Activated CD4-positive, CD25-positive, alpha-beta regulatory T cell treated with anti-CD3 and anti-CD28 coated beads, Interleukin-2, amount 50 U/mL, for 24 hours (primary cell): ENCODE data around the gene FAM163A.

Experiments
- ATAC-seq, 2 donors: fragments of 150-1000 bp; cut with Tn5 transposase; one replicate each; pipeline ENCODE4 v1.10.0; 2021; ENCODE audit warnings: mild to moderate bottlenecking in 1 of 2, moderate library complexity in 1 of 2

FAM163A gene

DNA sequence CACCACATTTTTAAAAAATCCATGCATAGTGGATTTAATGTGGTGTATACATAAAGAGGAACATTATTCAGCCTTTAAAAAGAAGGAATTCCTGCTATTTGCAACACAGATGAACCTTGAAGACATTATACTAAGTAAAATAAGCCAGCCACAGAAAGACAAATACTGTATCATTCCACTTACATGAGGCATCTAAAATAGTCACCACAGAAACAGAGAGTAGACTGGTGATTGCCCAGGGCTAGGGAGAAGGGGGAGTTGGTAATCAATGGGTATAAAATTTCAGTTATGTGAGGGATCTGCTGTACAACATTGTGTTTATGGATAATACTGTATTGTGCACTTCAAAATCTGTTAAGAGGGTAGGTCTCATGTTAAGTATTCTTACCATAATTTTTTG is 10.0 kb downstream of the FAM163A start:
- no peak for ATAC-seq

DNA sequence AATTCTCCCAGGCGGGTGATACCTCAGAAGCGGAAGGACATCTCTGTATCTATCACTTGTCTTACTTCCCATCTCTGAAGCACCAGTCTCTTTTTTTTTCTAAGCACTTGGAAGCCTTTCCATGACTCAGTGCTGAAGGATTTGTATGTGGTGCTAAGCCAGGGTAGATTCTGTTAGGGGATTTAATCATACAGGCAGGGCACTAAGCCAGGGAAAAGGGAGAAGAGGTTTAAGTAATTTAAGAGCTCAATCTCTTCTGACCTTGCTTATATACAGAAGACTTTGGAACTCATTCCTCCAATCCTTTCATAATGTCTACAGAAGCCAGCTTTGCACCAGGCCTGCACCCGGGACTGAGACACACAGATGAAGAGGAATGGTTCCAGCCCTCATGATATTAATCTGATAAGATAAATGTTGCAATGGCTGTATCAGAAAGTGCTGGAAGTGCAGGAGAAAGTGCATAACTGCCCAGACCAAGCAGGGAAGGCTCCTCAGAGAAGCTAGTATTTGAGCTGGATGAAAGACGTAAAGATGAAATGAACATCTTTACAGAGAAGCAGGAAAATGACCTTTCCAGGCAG is 11.0 kb downstream of the FAM163A start:
- ATAC-seq: no peak

DNA sequence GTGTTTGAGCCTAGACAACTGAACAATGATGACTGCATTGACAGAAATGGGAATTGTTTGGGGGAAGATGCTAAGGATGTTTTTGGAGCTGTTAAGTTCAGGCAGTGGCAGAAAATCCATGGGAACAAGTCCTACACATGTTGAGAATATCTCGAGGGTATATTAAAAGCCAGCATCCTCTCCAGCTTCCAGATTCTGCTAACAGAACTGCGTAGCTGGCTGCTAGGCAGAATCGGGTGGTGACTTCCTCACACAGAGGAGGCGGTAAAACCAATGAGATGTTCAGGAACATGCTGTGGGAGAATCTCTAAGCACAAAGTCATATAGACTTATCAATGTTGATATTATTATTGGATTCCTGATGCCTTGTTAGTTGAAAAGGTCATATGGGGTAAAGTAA is 14.8 kb downstream of the FAM163A start:
- no peak for ATAC-seq

DNA sequence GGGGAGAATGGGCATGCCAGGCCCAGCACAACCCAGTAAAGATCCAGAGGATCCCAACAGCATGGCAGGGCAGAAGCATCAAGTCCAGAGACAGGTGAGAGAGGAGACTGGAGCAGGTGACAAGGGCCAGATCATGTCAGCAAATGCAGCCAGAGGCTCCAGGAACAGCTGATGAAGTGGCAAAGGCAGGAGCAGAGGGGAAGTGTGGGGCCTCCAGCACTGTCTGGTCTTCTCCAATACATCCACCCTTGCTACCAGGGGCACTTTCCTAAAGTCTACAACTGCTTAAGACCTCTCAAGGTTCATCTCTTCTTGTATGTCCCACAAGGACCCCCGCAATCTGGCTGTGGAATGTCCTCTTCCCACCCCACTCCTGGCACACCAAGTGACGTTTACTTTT is 17.4 kb downstream of the FAM163A start:
- no peak for ATAC-seq

DNA sequence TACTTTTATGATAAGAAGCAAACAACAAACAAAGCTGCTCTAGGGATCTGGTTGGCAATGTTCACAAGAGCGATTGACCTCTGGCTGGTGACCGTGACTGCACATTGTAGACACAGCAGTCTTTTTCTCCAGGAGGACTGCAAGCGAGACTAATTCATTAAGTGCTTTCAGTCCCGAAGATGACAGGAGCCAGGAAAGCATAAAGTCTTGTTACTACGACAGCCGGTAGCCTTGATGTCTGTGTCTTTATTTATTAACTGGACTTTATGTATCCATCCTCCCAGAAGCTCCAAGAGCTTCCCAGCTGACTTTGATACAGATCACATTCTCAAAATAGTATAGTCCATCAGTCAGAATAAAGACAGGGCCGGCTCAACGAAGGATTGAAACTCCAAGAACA is 18.2 kb downstream of the FAM163A start:
- no peak for ATAC-seq

DNA sequence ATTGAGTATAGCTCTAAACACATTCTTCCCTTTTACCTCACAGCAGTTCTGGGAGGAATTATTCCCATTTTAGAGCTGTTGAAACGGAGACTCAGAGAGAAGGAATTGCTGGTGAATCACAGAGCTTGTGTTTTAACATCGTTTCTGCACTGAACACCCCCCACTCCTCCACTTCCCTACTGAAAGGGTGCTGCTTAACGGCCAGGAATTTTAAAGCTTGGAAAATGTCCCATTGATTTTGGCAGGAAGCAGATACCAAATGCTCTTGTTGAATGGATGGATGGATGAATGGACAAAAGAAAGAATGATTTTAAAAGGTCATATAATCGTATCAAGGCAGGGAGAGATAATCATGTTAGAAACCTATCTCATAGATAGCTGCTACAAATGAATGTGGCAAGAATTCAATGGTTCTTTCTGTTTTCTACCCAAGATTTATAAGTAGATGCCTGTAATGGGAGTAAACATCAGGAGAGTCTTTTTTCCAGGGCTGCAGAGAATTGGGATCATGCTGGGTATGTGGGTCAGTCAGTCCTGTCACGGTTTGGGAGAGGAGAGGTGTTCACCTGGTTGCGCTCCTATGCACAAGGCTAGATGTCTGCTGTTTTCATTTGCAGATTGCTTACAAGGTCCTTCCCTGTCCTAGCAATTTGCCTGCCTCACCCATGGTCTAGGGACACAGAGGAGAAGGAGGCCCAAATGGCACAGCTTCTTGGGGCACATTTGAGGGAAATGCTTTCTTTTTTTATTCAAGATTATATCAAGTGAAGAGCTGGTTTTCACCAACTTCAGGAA is 19.0 kb downstream of the FAM163A start:
- no peak for ATAC-seq

DNA sequence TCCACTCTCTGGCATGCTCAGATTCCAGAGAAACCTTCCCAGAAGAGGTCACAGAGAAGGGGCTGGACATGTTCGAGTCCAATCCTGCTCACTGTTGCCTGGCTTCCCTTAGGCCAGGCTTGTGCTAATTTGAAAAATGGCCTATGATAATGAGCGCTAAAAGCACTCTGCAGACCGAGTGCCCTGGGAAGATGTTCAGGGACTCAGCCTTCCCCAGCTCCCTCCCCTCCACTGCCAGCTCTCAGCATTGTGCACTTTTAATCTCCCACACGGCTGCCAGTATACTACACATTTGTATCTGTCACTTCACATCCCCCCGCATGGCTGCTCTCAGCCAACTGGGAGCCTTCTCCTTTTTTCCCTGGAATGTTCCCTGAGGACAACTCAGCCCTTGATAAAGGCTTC is 24.1 kb downstream of the FAM163A start:
- no peak for ATAC-seq

DNA sequence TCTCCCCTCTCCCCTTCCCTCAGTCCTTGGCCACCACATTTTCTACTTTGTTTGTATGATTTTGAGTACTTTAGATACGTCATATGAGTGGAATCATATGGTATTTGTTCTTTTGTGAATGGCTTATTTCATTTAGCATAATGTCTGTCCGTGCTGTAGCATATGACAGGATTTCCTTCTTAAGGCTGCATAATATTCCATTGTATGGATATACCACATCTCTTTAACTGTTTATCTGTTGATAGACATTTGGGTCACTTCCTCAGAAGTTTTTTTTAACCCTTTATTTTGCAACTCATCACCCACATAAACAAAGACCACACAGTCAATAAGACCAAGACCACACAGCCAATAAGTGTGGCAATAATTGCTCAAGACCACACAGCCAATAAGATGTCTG is 24.9 kb downstream of the FAM163A start:
- ATAC-seq: no peak

DNA sequence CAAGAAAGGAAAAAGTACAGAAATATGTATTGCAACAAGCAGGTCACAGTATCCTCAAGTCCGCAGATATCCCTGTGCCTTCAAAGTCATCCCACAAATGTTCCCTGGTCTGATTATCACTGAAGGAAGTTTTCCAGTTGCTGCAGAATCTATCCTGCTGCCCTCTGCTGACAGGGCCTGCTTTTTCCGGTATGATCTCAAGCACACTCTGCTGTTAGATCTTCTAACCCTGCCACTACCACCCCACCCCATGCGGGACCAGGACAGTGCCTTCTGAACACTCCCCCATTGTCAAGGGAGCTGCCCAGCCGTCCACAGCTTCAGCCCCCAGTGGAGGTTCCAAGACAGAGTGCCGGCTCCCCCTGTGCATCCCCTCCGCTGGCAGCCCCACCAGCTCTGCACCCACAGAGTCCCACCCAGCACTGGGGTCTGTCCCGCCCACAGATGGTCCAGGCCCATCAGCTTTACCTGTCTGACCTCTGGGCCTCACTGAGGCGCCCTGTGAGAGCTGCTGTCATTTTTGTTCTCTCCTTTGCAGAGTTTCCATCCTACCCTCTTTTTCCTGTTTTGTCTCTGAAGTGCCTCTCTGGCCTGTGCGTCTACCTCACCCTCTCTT is 27.9 kb downstream of the FAM163A start:
- ATAC-seq: no peak

DNA sequence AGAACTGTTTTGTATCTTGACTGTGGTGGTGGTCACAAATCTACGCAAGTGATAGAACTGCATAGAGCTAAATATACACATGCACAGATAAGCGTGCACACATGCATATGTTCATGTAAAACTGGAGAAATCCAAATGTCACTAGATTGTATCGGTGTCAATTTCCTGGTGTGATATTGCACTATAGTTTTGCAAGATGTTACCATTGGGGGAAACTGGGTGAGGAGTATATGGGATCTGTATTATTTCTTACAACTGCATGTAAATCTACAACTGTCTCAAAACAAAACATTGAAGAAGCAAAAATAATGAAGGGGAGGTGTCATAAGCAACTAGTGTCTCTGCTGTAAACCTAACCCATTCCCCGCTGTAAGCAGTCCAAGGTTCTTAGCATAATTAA is 30.2 kb downstream of the FAM163A start:
- no peak for ATAC-seq

DNA sequence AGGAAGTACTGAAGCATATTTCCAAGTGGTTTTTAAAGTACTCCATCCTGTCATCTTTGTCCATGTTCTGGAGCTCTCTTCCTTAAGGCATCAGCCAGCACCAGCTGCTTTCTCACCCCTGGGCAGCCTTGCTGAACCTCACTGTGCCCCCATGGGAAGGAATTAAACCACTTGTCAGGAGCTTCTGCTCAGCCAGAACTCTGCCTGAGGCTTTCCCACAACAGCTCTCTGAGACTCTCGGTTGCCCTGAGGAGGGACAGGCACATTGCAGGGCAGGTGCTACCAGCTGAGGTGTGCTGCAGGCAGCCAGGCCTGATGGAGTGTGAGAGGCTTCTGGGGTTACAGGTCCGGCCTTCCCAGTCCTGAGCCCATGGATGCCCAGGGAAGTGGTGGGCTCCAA is 30.9 kb downstream of the FAM163A start:
- no peak for ATAC-seq

DNA sequence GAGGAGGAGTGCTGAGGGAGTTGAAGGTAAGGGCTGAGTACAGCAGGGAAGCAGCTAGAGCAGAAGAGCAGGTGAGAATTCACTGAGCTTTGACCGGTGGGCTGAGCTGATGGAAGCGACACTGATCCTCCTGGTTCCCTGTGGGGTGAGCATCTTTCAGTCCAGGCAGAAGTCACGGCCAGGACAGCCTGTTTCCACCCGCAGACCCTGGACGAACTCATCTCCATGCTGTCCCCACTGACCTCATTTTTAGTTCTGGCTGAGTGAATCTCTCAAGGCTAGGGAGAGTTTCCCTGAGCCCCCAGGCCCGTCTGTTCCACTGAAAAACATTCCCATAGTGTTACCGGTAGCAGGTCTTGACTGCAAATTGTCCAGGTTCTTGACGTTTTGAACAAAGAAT is 31.5 kb downstream of the FAM163A start:
- no peak for ATAC-seq

DNA sequence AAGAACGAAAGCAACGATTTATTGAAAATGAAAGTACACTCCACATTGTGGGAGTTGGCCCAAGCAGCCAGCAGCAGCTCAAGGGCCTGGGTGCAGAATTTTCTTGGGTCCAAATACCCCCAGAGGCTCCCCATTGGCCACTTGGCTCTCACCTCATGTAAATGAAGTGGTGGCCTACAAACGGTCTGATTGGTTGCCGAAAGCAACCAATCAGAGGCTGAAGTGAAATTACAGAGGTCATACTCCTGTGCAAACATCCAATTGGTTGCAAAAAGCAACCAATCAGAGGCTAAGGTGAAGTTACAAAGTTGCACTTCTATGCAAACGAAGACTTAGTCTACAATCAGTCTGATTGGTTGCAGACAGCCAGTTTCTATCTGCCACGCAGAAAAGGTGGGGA is 31.9 kb downstream of the FAM163A start:
- no peak for ATAC-seq

DNA sequence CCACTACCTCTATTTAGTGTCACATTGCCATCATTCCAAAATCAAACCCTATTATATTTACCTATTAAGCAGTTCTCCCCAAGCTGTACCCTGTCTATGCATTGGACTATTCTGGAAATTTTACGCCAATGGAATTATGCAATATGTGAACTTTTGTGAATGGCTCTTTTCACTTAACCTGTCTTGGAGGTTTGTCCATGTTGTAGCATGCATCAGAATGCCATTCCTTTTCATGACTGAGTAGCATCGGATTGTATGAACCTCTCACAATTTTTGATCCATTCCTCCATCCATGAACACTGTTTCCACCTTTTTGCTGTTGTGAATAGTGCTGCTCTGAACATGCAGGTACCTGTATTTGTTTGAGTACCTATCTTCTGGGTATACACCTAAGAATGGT is 33.7 kb downstream of the FAM163A start:
- ATAC-seq: no peak

DNA sequence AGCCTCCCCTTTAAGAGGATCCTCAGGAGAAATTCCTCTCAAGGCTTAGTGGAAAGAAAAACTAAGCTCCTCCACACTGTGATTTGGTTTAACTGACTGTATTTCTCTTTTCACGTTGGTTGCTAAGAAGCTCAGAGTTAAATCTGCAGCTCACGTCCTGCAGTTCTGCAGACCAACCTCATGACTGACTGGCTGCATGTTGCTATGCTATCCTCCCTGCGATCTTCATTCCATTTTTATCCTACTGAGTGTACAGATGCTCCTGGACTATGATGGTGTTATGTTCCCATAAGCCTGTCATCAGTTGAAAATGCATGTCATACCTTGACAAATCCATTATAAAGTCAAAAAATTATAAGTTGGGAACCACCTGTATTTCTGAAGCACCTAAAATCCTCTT is 34.6 kb downstream of the FAM163A start:
- ATAC-seq: no peak

DNA sequence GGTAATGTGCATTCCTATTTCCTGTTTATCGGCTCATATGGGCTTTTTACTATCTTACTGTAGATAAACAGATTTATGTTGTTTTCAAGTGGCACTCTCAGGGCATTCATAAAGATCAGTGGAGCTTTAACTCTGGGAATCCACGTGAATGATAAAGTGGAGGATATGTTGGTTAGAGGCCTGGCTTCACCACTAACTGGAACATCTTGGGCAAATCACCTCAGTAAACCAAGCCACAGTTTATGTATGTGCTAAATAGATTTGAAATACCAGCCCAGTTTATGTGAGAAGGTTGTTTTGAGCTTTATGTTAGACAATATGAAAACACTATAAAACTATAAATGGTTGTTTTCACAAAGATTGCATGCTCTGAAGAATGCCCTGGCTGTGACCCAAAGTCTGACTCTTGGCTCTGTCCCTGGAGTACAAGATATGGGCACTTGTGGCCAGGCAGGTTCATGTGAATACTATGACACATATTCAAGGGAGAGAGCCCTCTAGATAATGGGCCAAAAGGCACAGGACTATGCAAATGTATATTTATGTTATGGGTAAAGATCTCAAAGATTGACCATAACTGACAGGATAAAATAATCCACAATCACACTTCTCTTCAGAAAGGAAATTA is 36.7 kb downstream of the FAM163A start:
- no peak for ATAC-seq

DNA sequence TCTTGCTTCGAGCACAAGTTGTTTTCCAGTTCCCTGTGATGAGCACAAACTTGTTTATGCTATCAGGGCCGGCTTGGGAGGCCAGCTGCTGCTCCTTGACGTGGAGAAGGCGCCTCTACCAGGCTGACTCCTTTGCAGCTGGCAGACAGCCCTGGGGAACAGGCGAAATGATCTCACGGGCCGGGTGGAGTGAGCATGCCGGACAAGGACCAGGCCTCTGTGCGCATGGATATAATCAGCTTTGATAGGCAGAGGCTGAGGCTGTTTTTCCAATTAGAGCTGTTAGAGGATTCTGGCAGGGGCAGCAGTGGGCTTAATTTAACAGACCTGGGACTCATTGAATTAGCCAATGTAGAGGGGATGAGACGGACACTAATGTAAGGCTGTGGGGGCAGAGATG is 38.9 kb downstream of the FAM163A start:
- ATAC-seq: no peak

DNA sequence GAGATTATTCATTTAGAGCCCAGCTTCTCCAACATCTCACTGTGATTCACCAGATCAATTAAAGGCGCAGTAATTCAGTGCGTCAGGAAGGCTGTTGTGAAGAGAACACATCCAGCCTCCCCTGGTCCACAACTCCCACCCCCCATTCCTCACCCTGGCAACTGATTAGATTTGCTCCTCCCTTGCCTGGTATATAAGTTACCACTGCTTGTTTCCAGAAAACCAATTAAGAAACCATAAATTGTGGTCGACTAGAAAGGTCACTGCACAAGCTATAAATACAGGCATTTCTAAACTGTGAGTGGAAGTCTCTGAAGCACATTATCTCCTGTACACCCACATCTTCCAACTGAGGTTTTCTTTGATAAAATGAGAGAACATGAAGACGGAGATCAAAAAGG is 41.9 kb downstream of the FAM163A start:
- ATAC-seq: no peak

DNA sequence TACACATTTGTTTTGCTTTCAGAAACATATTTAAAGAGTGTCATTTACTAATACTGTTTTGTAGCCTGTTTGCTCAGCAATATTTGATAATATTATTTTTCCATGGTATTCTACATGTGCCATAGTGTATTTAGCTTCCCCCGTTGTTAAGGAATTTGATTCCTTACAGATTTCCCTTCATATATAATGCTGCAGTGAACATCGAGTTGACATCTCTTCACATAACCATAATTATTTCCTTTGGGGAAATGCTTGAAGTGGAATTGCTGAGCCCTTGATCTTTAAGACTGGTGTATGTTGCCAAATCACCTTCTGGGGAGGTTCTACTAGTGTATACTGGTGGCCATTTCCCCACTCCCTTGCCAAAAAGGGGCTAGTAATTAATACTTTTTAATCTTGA is 42.6 kb downstream of the FAM163A start:
- ATAC-seq: no peak

DNA sequence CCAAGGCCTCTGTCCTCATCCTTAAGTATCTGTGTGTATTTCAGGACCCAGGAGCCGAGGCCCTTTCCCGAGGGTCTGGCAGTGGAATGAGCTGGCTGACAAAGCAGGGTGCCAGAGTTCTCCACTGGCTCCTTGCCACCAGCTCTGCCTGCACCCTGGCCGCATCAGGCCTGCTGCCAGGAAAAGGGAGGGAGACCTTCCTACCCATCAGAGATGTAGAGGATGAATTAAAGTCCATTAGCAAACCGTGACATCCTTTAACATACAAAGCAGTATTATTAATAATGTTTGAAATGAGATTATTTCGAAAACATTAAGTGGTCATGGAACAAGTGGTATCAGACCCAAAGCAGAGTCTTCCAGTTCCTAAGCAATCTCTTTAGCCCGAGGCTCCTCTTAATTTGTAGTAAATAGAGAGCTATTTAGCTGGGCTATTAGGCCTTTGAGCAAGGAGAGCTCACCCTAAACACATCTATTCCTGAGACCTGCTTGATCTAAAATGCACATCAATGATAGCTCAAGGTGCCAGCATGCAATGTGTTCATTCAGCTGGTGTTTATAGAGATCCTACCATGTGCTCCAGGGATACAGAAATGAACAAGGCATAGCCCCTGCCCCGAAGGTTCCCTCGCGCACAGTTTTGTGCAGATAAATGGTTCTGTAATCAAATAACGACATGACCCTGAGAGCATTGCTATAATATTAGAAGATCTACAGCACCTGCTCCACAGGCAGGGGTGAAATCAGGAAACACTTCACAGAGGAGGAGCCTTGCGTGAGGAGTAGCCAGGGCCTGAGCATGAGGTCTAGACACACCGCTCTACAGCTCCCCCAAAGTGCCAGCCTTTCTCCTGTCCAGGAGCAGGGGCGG is 44.0 kb downstream of the FAM163A start:
- ATAC-seq: no peak

DNA sequence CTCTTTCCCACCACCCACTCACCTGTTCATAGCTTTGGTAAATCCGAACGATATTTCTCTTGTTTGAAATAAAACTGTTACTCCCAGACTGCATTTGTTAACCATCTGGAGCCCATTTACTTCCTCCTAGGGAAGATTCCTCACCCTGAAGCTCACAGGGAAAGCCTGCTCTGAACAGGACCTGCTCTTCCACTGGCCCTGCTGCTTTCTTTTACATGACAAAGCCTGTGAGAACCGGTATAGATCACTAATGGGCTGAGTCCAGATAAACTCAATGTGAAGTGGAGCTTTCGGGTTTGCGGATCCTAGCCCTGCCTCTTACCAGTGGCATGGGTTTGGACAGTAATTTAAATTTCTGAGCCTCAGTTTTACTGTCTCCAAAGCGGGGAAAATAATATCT is 45.2 kb downstream of the FAM163A start:
- no peak for ATAC-seq

DNA sequence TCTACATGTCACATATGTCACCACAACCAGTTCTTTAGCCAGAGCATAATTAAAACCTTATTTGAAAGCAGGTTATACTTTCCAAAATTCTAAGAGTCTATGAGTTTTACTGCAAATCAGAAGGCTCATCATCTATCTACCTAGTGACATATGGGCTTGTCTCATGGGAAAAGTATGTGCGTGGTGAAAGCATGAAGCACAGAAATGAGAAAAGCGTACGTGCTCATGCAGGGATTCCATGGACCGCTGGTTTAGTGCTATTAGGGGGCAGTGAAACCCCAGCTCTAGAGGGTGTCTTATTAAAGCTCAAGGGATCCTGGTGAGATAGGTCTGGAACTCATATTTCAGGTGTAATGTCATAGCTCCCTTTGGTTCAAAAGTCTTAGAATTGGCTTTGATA is 50.2 kb downstream of the FAM163A start:
- ATAC-seq: no peak

DNA sequence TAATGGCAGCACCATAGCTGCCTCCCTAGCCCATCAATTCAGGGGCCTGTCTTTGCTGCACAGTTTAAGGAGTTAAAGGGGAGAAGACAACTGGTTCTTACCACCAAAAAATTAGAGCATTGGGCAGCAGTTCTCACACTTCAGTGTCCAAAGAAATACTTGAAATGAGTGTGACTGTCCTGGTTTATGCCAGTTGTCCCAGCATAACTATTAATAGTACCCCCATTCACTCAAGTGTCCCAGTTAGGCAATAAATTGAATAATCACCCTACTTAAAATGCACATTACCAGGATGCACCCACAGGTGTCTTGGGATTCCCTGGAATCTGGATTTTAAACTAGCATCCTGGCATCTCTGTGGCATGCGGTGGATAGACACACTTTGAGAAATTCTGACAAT is 51.1 kb downstream of the FAM163A start:
- ATAC-seq: no peak
